Endothelial cell (in vitro differentiated cells): ENCODE results near the gene S100A12. TPM values are rescaled to one million over a fixed set of nuclear protein-coding genes. Genes with fewer than 3 reads are reported as not detected.
"Not testable (repeated sequence)": the region's sequence is repeated elsewhere in the genome, so short reads cannot be mapped to it uniquely, and the experiment has no call there.

ENCODE experiments used
- DNase-seq: peaks from one replicate; pipeline ENCODE4 v3.0.0; 2021; ENCODE audit warnings: low spot score
- H3K27ac Mint-ChIP-seq: one replicate; pipeline ENCODE4 v1.8.0; 2021; ENCODE audit warnings: mixed read lengths, inconsistent platforms; ENCODE audit not compliant: unreplicated experiment
- H3K27me3 Mint-ChIP-seq: one replicate; pipeline ENCODE4 v1.8.0; 2021; ENCODE audit warnings: mild to moderate bottlenecking, moderate library complexity, mixed read lengths, inconsistent platforms; ENCODE audit not compliant: unreplicated experiment
- H3K36me3 Mint-ChIP-seq: one replicate; pipeline ENCODE4 v1.8.0; 2021; ENCODE audit warnings: mild to moderate bottlenecking, low read depth, mixed read lengths, inconsistent platforms; ENCODE audit not compliant: unreplicated experiment
- H3K4me1 Mint-ChIP-seq: one replicate; pipeline ENCODE4 v1.8.0; 2021; ENCODE audit warnings: mild to moderate bottlenecking, mixed read lengths, inconsistent platforms; ENCODE audit not compliant: unreplicated experiment
- H3K4me3 Mint-ChIP-seq: one replicate; pipeline ENCODE4 v1.8.0; 2021; ENCODE audit warnings: mild to moderate bottlenecking, mixed read lengths, inconsistent platforms; ENCODE audit not compliant: unreplicated experiment
- H3K9me3 Mint-ChIP-seq: one replicate; pipeline ENCODE4 v1.8.0; 2021; ENCODE audit warnings: mixed read lengths, inconsistent platforms; ENCODE audit not compliant: unreplicated experiment
- CTCF ChIP-seq: fragments of 200-600 bp; sonication (generic); IDR thresholded peaks from one replicate; pipeline ENCODE4 v1.5.0; 2021; ENCODE audit warnings: antibody characterized with exemption; ENCODE audit not compliant: unreplicated experiment
- long read RNA-seq: library from polyadenylated mRNA; unstranded; transcript quantifications from one replicate; pipeline ENCODE4 v2.0.0, GENCODE V29; 2020; ENCODE audit not compliant: unreplicated experiment
- total RNA-seq: library from RNA; stranded (reverse); fragmentation: NEBNext Ultra II Directional; extraction: Animal tissue kit (Norgen Biotek cat#: 25700); gene quantifications from one replicate; pipeline ENCODE4 v1.2.1, GENCODE V29; 2021; ENCODE audit not compliant: unreplicated experiment

Gene S100A12
- total RNA-seq = not detected
- long read RNA-seq = 0 reads

GRCh38 chr1:153375511-153375910 is at the start of gene S100A12:
S100A12 (minus strand) TSS chr1:153375621; CDS start chr1:153374592, 1,029 bp downstream.
- H3K36me3 Mint-ChIP-seq = no peaks in the 10 kb centered on the region
- no peak for DNase-seq
- no peaks in the 10 kb centered on the region for H3K4me1 Mint-ChIP-seq
- no peaks in the 10 kb centered on the region for H3K9me3 Mint-ChIP-seq
- H3K27me3 Mint-ChIP-seq = no peaks in the 10 kb centered on the region
- no peak within 1 kb of the TSS for H3K27ac Mint-ChIP-seq
- H3K4me3 Mint-ChIP-seq = no peak within 1 kb of the TSS
- no peak for TF ChIP-seq CTCF

GRCh38 chr1:153422450-153423068 is 47.1 kb upstream of the S100A12 start:
- H3K4me1 Mint-ChIP-seq = peaks cover 7% of the 10 kb centered on the region
- peaks cover 3% of the 10 kb centered on the region for H3K36me3 Mint-ChIP-seq
- no peak for TF ChIP-seq CTCF
- H3K4me3 Mint-ChIP-seq = no peak overlapping the region
- peak; percentile 76 for DNase-seq
- no peaks in the 10 kb centered on the region for H3K9me3 Mint-ChIP-seq
- H3K27me3 Mint-ChIP-seq = peaks cover 3% of the 10 kb centered on the region
- no peak overlapping the region for H3K27ac Mint-ChIP-seq

GRCh38 chr1:153420306-153420705 is 44.9 kb upstream of the S100A12 start:
- Mint-ChIP-seq H3K27me3 (peaks cover 3% of the 10 kb centered on the region), H3K36me3 (peaks cover 3% of the 10 kb centered on the region), H3K4me3 (no peak overlapping the region), H3K4me1 (no peaks in the 10 kb centered on the region), H3K9me3 (no peaks in the 10 kb centered on the region), H3K27ac (no peak overlapping the region)
- no peak for DNase-seq
- TF ChIP-seq CTCF = no peak

- not testable (repeated sequence) for H3K27me3 Mint-ChIP-seq, H3K4me1 Mint-ChIP-seq, DNase-seq, H3K36me3 Mint-ChIP-seq, H3K4me3 Mint-ChIP-seq, H3K27ac Mint-ChIP-seq, H3K9me3 Mint-ChIP-seq
These were observed 44.0 kb upstream of the S100A12 start for GRCh38 chr1:153419436-153419793.

GRCh38 chr1:153418758-153419435 is 43.5 kb upstream of the S100A12 start:
- not testable (repeated sequence) for H3K9me3 Mint-ChIP-seq, H3K36me3 Mint-ChIP-seq, H3K27ac Mint-ChIP-seq, H3K4me1 Mint-ChIP-seq, H3K4me3 Mint-ChIP-seq, H3K27me3 Mint-ChIP-seq, DNase-seq
